GM10266 (cell line): ENCODE measurements around the gene CLCN3.
"Not testable (repeated sequence)": the region's sequence is repeated elsewhere in the genome, so short reads cannot be mapped to it uniquely, and the experiment has no call there.

Experiments
- DNase-seq: peaks from one replicate; pipeline ENCODE4 v3.0.0; 2012; ENCODE audit errors: extremely low spot score
- CTCF ChIP-seq: IDR thresholded peaks from 2 replicates; pipeline ENCODE4 v1.5.1; 2012; ENCODE audit warnings: mild to moderate bottlenecking, low read depth; ENCODE audit not compliant: control insufficient read depth, insufficient read depth; ENCODE audit errors: missing control alignments

The CLCN3 gene

DNA sequence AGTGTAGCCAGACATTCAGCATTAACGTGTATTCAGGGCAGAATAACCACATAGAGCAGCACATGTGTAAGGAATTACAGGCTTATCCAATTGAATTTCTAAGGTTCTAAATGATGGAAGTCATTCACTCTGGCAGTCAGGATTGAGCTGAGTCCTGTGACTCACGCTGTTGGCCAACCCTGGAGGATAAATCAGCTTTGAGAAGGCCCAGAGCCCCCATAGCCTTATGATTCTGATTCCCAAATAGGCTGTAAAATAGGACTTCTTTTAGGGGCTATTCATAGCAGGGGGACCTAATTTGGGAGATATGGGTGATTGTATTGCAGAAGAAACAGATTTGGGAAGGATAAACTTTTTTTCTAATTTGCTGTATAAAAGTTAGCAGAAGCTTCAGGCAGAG is 145.5 kb downstream of the CLCN3 start:
- no peak for TF ChIP-seq CTCF
- no peak for DNase-seq

DNA sequence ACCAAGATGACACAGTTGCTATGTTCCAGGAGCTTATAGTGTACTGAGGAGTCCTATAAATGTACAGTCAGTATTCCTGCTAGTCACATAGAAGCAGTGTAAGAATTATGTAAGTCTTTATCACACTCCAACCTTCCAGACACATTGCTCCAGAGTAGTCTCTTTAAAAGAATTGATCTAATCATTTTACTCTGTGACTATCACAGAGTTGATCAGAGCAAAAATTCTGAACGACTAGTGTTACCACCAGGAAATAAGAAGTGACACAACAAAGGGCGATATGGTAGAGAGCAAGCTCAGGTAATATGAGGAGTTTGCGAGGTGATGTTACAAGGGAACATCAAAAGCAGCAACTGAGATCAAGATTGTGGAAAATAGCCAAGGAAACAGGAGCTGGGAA is 146.4 kb downstream of the CLCN3 start:
- DNase-seq, result no peak
- no peak for TF ChIP-seq CTCF

GRCh38 chr4:169768385-169768784 is 148.0 kb downstream of the CLCN3 start:
- no peak for DNase-seq
- no peak for TF ChIP-seq CTCF

GRCh38 chr4:169770416-169770815 is 150.0 kb downstream of the CLCN3 start:
- TF ChIP-seq CTCF, result no peak
- no peak for DNase-seq

DNA sequence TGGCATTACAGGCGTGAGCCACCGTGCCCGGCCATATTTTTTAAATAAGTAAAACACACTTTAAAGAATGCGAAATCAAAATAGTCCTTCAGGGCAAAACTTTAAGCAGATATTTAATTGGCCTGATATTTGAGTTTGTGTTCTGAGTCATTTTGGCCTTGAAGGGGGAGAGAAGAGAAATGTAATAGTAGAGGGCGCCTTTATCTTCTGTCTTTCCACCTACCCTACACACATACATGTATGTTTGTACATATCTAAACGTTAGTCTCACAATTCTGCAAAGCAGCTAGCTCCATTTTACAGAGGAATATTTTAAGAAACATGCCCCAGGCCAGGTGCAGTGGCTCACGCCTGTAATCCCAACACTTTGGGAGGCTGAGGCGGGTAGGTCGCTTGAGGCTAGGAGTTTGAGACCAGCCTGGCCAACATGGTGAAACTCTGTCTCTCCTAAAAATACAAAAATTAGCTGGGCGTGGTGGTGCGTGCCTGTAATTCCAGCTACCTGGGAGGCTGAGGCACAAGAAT is 151.2 kb downstream of the CLCN3 start:
- DNase-seq, result not testable (repeated sequence)
